T follicular helper cell (primary cell): ENCODE data around the gene TUBG2.
A peak's percentile ranks its signal among the peaks of the same experiment; 100 is the strongest.
"Not testable (repeated sequence)": the region's sequence is repeated elsewhere in the genome, so short reads cannot be mapped to it uniquely, and the experiment has no call there.

ENCODE experiments used
- DNase-seq: peaks from one replicate; pipeline ENCODE4 v3.0.0-alpha.2; 2020; ENCODE audit warnings: low read depth
- total RNA-seq, 2 experiments: gene quantifications; one replicate each; lab custom pipeline; 2026; lab: John Stamatoyannopoulos, UW

The TUBG2 gene
- 4.2 to 13.6 reads per million in 2 experiments for total RNA-seq

GRCh38 chr17:42659079-42659931, at the start of gene TUBG2:
Gene TUBG2, plus strand, starts transcription at chr17:42659284. Its CDS starts 220 bp downstream, at chr17:42659504.
- DNase-seq, result peak; percentile 56

DNA sequence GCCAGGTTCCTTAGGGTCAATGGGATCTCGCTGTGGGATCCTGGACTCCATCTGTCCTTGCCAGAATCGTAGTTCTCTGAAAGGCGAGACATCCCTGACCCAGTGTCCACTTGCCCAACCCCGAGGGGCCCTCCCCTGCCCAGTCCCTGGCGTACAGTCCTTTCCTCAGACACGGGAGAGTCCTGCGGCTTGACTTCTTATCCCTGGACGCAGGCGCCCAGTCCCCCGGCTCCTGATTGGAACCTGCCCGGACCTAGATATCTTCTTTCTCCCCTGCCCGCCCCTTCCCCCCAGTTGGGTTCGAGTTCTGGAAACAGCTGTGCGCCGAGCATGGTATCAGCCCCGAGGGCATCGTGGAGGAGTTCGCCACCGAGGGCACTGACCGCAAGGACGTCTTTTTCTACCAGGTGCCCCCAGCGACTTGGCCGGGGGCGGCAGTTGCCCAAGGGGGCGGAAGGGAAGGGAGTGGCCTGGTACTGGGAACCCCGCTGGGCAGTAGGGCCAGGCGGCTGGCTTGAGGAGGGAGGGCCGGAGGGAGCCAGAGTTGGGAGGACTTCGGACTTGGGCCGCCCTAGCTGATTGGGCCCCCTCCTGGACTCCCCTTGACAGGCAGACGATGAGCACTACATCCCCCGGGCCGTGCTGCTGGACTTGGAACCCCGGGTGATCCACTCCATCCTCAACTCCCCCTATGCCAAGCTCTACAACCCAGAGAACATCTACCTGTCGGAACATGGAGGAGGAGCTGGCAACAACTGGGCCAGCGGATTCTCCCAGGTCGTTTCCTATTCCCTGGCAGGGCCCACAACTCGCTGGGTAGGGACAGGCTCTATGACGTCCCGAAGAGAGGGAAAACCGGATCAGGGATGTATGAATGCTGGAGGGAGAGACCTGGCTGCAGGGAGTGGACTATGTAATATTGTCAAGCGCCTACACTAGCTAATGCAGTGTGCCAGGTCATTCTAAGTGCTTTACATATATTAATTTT, 49.0 kb upstream of the TUBG2 start:
- peak; percentile 3 for DNase-seq

- DNase-seq, result no peak
These were observed 47.1 kb upstream of the TUBG2 start for GRCh38 chr17:42612013-42612412.

GRCh38 chr17:42613699-42614295, 45.3 kb upstream of the TUBG2 start:
- DNase-seq, result no peak

DNA sequence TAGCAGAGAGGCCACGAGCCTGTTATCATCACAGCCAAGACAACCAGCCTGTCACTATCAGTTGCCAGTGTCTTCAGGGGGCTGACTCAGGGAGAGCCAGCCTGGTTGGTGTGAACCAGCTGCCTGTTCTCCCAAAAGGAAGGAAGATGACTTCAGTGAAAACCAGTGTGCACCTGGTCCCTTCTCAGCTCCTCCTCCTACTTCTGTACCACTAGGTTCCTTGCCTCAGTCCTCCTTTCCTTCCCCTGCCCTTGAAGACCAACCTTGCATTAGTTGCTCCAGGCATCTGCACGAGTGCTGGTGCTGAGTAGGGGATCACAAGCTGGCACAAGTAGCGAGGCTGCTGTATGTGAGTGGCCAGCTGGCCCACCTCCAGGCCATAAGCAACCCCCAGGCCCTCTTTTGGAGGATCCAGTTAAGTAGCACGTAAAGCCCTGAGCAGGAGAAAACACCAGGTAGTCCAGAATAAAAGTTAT, 41.1 kb upstream of the TUBG2 start:
- DNase-seq, result no peak

GRCh38 chr17:42618442-42619150, 40.5 kb upstream of the TUBG2 start:
- no peak for DNase-seq

- not testable (repeated sequence) for DNase-seq
These were observed 37.1 kb upstream of the TUBG2 start for GRCh38 chr17:42621987-42622386.

GRCh38 chr17:42623271-42623670, 35.8 kb upstream of the TUBG2 start:
- DNase-seq, result no peak

GRCh38 chr17:42623732-42624596, 35.1 kb upstream of the TUBG2 start:
- no peak for DNase-seq

- not testable (repeated sequence) for DNase-seq
These were observed 31.9 kb upstream of the TUBG2 start for GRCh38 chr17:42627032-42627764.

DNA sequence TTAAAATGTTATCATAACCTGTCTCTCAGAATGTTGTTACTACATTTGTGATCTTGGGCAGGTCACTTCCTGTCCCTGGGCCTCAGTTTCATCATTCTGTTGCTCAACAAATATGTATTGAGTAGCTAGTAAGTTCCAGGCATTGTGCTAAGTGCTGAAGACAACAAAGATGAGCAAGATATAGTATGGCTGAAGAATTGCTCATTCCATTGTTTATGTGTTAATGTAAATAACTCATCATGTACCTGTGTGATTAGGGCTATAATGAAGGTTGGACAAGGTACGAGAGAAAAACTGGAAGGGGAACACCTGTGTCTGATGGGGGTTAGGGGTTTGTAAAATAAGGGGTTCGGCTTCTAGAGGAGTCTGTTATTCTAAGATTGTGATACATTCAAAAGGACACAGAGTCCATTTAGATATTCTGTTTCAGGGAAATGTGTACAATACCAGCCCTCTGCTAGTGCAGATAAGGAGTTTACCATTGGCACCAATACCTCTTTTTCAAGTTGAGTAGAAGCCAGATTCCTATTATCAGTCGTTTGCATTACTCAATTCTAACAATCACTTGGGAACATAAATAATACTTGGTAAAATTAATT, 29.6 kb upstream of the TUBG2 start:
- no peak for DNase-seq

DNA sequence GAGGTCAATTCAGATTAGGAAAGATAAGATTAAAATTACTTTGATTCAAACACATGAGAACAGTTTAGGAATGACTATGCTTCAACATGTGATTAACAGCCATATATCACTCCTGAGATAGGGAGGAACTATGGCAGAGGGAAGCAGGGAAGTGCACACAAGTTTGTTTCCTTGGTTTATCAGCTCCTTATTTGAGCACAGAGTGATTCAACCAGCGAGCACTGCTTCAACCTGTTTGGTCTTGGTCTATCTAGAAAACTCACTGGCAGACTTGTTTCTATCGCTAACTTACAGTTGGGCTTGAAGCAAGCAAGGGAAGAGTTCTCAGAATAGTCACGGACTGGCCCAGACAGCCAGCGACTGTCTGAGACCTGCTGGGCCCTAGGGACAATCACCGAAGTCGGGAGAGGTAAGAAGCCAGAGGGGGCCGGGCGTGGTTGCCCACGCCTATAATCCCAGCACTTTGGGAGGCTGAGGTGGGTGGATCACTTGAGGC, 26.1 kb upstream of the TUBG2 start:
- DNase-seq, result no peak

GRCh38 chr17:42639525-42640113, 19.5 kb upstream of the TUBG2 start:
- DNase-seq, result no peak

GRCh38 chr17:42640121-42640520, 19.0 kb upstream of the TUBG2 start:
- no peak for DNase-seq

DNA sequence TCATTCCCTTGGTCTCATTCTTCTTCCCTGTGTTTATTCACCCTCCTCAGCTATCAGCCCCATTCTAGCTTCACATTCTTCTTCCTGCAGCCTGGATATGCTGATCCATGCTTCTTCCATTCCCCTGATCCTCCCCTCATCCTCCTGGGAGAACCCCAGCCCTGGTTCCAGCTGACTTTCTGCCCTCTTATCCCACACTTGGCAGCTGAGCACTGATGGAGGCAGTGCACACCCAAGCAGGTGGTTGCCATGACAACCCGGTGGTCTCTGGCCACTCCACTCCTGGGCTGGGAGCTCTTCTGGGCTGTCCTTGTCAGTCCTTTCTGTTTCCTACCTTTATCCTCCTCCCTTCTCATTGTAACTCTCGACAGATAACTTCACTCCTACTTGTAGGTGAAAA, 16.7 kb upstream of the TUBG2 start:
- no peak for DNase-seq

GRCh38 chr17:42647778-42648177, 11.3 kb upstream of the TUBG2 start:
- no peak for DNase-seq

- no peak for DNase-seq
These were observed 7.7 kb upstream of the TUBG2 start for GRCh38 chr17:42651392-42651791.
